GM12874 (cell line): ENCODE measurements around the gene IFRD2.

Source experiments
- CTCF ChIP-seq: IDR thresholded peaks from 2 replicates; pipeline ENCODE4 v1.5.1; 2011; ENCODE audit warnings: low read depth, mild to moderate bottlenecking, control low read depth, low read length, moderate library complexity; ENCODE audit not compliant: insufficient read depth

The IFRD2 gene

DNA sequence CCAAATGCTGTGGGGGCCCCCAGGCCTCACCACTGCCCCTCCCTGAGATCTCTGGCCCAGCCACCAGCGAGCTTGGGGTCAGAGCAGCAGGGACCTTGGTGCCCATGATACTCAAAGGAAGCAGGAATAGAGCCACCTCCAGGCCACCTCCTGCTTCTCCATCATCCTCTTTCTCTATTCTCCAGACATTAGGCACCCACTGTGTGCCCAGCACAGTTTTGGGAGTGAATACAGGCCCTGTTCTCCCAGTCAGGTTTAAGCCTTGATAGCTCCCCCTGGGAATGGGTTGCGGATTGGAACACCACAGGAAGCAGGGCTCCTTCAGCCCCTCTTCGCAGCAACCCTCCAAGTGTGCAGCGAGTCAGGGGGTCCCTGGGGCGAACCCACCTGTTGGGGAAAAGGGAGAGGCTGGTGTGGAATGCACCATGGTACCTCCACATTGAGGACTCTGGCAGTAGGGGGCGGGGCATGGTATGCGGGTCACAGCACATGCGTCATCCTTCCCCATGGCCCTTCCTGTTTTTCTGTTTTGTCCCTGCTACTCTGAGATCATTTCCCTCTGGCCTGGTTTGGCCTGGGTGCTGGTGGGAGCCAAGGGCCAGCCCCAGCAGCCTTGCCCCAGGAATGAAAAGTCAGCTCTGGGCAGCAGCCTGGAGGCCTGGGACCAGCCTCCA lies 37.5 kb downstream of the IFRD2 start:
- TF ChIP-seq CTCF, result no peak

GRCh38 chr3:50251220-50251619 lies 41.0 kb downstream of the IFRD2 start:
- no peak for TF ChIP-seq CTCF

DNA sequence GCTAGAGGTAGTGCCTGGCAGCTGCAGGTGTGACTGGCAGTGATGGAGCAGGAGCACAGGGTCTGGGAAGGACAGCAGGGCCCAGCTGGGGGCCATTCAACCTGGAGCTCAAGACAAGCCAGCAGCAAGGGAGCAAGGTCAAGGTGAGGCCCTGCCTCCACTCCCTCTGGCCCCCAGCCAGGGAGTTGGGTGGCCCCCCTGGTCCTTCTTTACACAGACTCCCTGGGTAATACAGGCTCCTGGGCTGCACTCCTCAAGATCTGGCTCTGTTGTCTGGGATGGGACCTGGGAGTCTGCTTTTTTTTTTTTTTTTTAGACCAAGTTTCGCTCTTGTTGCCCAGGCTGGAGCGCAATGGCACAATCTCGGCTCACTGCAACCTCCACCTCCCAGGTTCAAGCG lies 41.7 kb downstream of the IFRD2 start:
- no peak for TF ChIP-seq CTCF

DNA sequence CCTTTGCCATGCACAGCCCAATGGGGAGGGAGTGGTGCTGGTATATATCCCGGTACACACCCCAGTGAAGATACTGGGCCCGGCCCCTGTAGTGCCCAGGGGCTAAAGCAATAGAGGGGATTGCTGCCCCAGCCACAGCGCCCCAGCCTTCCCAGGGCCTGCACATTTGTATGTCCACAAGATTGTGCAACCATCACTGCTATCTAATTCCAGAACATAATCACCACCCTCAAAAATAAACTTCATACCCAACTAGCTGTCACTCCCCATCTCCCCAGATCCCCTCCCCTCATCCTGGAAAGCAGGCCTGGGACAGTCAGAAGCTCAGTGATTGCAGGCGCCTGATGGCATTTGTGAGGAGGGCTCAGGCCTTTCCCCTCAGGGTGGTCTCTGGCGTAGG lies 42.8 kb downstream of the IFRD2 start:
- TF ChIP-seq CTCF, result no peak

- no peak for TF ChIP-seq CTCF
Observed at GRCh38 chr3:50248387-50248786, 43.8 kb downstream of the IFRD2 start.

GRCh38 chr3:50246517-50246954 lies 45.7 kb downstream of the IFRD2 start:
- TF ChIP-seq CTCF, result no peak

DNA sequence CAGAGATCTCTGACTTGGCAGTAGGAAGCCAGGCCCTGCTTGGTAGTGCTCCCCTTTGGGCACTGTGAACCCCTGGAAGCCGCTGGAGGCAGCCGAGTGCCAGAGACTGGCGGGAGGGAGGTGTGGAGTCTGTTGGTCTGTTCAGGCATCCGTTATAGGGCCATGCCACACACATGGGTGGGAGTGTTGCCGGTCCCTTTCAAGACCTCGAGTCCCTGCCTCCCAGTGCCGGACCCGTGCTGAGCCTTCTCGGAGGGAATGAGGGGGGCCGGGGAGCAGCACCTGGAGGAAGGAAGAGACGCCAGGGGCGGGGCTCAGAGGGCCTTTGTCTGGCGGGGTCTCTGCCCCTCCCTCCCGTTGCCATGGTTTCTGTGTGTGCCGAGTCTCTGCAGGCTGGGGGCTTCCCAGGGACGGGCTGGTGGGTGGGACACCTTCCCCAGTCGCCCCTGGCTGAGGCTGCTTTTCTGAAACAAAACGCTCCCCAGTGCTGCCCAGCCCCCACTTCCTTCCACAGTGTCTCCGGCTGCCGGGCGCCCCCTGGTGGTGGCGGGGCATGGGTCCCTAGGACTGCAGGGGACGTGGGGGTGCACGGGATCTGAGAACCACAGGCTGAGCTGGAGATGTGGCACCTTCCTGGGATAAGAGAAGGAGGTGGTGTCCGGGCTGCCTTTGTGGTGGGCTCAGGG lies 46.3 kb downstream of the IFRD2 start:
- peak; percentile 99 for TF ChIP-seq CTCF
